Nephron progenitor cell (in vitro differentiated cells): ENCODE measurements around the gene GPLD1.

Experiments used
- DNase-seq: peaks from one replicate; pipeline ENCODE4 v3.0.0; 2021
- H3K27ac Mint-ChIP-seq: 2 replicates; pipeline ENCODE4 v1.8.0; 2021; ENCODE audit warnings: mild to moderate bottlenecking, moderate library complexity, mixed read lengths
- H3K27me3 Mint-ChIP-seq: 2 replicates; pipeline ENCODE4 v1.8.0; 2021; ENCODE audit warnings: mild to moderate bottlenecking, low read depth, mixed read lengths; ENCODE audit not compliant: poor library complexity
- H3K36me3 Mint-ChIP-seq: 2 replicates; pipeline ENCODE4 v1.8.0; 2021; ENCODE audit warnings: low read depth, mixed read lengths
- H3K4me1 Mint-ChIP-seq: 2 replicates; pipeline ENCODE4 v1.8.0; 2021; ENCODE audit warnings: mixed read lengths
- H3K4me3 Mint-ChIP-seq: 2 replicates; pipeline ENCODE4 v1.8.0; 2021; ENCODE audit warnings: mild to moderate bottlenecking, moderate library complexity, mixed read lengths
- H3K9me3 Mint-ChIP-seq: 2 replicates; pipeline ENCODE4 v1.8.0; 2021; ENCODE audit warnings: mild to moderate bottlenecking, moderate library complexity, mixed read lengths
- TF ChIP-seq, protein P1 (sequence below): fragments of 200-600 bp; sonication (generic); IDR thresholded peaks from 2 replicates; pipeline ENCODE4 v1.5.0; 2021; ENCODE audit warnings: antibody characterized with exemption

Gene GPLD1

DNA sequence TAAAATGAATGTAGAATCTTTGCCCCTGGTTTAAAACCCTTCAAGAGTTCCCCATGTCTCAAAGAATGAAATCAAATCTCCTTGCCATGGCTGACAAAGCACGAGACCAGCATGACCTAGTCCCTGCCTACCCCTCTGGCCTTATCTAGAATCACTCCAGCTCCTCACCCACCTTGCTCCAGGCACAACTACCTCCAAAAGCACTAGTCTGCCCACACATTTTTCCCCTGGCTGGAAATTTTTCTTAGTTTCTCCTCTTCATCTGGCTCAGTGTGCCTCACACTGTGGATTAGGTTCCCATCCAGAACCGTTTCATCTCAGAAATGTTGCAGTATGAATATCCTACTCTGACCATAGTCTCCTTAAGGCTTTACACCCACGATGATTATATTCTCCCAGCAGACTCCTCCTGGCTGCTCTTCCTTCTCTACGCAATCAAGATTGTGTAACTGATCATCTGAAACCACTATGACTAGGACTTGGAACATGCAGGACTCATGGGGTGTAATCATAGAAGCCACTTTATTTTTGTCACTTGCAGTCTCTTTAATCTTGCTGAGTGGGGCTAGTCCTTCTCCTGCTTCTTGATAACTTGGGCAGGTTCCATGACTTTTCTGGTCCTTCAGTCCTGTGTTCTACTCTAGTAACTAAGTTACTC, 94.5 kb downstream of the GPLD1 start:
- no peak overlapping the region for H3K27ac Mint-ChIP-seq
- peaks cover 26% of the 10 kb centered on the region for H3K9me3 Mint-ChIP-seq
- H3K36me3 Mint-ChIP-seq, result peaks cover 5% of the 10 kb centered on the region
- TF ChIP-seq, protein P1, sequence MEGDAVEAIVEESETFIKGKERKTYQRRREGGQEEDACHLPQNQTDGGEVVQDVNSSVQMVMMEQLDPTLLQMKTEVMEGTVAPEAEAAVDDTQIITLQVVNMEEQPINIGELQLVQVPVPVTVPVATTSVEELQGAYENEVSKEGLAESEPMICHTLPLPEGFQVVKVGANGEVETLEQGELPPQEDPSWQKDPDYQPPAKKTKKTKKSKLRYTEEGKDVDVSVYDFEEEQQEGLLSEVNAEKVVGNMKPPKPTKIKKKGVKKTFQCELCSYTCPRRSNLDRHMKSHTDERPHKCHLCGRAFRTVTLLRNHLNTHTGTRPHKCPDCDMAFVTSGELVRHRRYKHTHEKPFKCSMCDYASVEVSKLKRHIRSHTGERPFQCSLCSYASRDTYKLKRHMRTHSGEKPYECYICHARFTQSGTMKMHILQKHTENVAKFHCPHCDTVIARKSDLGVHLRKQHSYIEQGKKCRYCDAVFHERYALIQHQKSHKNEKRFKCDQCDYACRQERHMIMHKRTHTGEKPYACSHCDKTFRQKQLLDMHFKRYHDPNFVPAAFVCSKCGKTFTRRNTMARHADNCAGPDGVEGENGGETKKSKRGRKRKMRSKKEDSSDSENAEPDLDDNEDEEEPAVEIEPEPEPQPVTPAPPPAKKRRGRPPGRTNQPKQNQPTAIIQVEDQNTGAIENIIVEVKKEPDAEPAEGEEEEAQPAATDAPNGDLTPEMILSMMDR, result no peak
- H3K4me1 Mint-ChIP-seq, result peaks cover 8% of the 10 kb centered on the region
- H3K4me3 Mint-ChIP-seq, result no peak overlapping the region
- no peak for DNase-seq
- peaks cover 28% of the 10 kb centered on the region for H3K27me3 Mint-ChIP-seq

DNA sequence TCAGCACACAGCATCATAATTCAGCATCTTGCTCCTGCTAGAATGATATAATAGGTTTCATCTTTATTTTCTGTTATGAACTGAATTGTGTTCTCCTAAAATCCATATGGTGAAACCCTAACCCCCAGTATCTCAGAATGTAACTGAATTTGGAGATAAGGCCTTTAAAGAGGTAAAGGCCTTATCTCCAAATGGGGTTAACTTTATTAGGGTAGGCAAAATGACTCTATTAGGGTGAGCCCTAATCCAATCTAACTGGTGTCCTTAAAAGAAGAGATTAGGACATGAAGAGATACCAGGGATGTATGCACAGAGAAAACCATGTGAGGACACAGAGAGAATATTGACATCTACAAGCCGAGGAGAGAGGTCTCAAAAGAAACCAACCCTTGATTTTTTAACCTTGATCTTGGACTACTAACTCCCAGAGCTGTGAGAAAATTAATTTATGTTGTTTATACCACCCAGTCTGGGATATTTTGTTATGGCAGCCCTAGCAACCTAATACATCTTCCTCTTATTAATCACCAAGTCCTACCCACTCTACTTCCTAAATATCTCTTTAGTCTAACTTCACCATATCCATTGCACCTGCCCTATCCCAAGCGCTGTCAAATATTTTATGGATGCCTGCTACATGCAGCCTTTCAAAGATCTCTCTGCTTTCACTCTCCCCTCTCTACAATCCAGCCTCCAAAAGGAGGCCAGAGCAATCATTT, 95.2 kb downstream of the GPLD1 start:
- peaks cover 21% of the 10 kb centered on the region for H3K27me3 Mint-ChIP-seq
- no peak overlapping the region for H3K4me3 Mint-ChIP-seq
- H3K9me3 Mint-ChIP-seq, result peaks cover 21% of the 10 kb centered on the region
- peaks cover under 1% of the 10 kb centered on the region for H3K36me3 Mint-ChIP-seq
- no peak for DNase-seq
- no peak overlapping the region for H3K27ac Mint-ChIP-seq
- H3K4me1 Mint-ChIP-seq, result peaks cover under 1% of the 10 kb centered on the region
- TF ChIP-seq, protein P1, result no peak

DNA sequence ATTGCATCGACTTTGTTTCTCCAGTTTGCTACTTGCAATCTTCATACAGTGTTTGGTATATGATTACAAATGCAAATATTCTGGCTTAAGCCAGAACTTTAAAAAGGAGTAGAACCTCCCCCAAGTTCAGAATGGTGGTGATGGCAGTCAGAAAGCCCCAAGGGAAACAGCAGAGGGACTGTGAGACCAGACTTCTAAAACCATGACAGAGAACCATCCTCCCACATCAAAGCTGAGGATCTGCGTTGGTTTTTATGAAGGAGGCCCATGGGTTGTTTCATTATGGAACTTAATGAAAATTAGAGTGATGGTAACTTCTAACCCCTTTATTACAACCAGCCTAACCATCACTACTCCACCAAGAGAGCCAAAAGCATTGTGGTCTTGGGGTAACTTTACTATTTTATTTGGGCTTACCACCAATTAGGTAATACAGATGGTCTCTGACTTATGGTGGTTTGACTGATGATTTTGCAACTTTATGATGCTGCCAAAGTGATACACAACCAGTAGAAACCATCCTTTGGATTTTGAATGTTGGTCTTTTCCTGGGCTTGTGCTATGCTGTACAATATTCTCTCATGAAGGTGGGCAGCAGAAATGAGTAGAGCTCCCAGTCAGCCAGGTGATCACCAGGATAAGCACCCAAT, 97.5 kb downstream of the GPLD1 start:
- no peak for DNase-seq
- Mint-ChIP-seq H3K27ac (no peak overlapping the region), H3K36me3 (no peaks in the 10 kb centered on the region), H3K4me3 (no peak overlapping the region), H3K9me3 (peaks cover 12% of the 10 kb centered on the region), H3K4me1 (no peaks in the 10 kb centered on the region), H3K27me3 (peaks cover 5% of the 10 kb centered on the region)
- TF ChIP-seq, protein P1, result no peak

DNA sequence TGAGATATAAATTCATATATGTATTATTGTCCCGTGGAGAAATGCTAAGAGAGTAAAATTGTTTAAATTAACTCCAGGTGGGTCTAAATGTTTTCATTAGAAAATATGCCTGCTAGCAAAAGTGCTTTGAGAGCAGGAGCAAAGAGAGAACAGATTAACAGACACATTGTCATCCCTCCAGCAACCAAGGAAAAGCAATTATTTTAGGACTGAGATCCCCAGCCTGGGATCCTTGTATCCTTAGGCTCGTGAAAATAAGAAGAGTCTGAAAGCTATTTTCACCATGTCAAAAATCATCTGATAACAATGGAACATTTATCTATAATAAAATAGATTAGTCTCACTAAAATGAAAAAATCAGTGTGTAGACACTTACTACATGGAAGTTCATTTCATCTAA, 98.2 kb downstream of the GPLD1 start:
- Mint-ChIP-seq H3K27ac (no peak overlapping the region), H3K4me3 (no peak overlapping the region), H3K36me3 (no peaks in the 10 kb centered on the region), H3K4me1 (no peaks in the 10 kb centered on the region), H3K9me3 (peaks cover 6% of the 10 kb centered on the region), H3K27me3 (peaks cover 3% of the 10 kb centered on the region)
- DNase-seq, result no peak
- TF ChIP-seq, protein P1, result no peak

DNA sequence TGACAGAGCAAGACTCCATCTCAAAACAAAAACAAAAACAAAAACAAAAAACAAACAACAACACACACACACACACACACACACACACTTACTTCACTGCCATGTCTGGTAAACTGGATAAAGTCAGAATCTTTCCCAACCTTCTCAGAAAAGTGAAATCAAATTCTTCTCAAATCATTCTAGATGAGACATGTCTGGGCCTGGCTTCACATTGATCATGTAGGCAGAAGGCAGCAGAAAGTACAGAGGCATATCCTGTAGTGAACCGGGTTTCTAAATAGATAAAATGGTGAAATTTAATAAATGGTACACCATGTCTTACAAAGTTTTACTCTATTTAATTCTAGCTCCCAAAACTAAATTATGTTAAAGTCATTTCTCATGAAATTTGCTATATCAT, 101.6 kb downstream of the GPLD1 start:
- Mint-ChIP-seq H3K36me3 (no peaks in the 10 kb centered on the region), H3K9me3 (peaks cover 7% of the 10 kb centered on the region), H3K4me1 (peaks cover 12% of the 10 kb centered on the region), H3K27ac (no peak overlapping the region), H3K4me3 (no peak overlapping the region), H3K27me3 (peaks cover 3% of the 10 kb centered on the region)
- TF ChIP-seq, protein P1, result no peak
- no peak for DNase-seq
